Breast epithelium (tissue), 4 donors: ENCODE data around the gene NABP1. TPM values are rescaled to one million over a fixed set of nuclear protein-coding genes. Genes with fewer than 3 reads are reported as not detected.

ENCODE experiments used
- DNase-seq, 2 donors: peaks; one replicate each; pipeline ENCODE4 v3.0.0-alpha.2; 2019; ENCODE audit warnings: low spot score in 2 of 2
- H3K27ac ChIP-seq, 2 donors: fragments of 200-600 bp; sonication (generic) in 1 of 2; one replicate each; pipeline ENCODE4 v1.5.1; 2016 to 2019; ENCODE audit warnings: mild to moderate bottlenecking in 1 of 2
- H3K27me3 ChIP-seq, 2 donors: fragments of 200-600 bp; sonication (generic) in 1 of 2; one replicate each; pipeline versions ENCODE4 v1.5.1 to v1.6.0; 2017 to 2019; ENCODE audit warnings: control low read depth in 1 of 2, mild to moderate bottlenecking in 1 of 2
- H3K36me3 ChIP-seq: fragments of 200-600 bp; one replicate; pipeline ENCODE4 v1.5.1; 2019
- H3K4me1 ChIP-seq, 2 donors: fragments of 200-600 bp; sonication (generic); one replicate each; pipeline ENCODE4 v1.5.1; 2016 to 2019; ENCODE audit warnings: control low read depth in 1 of 2
- H3K4me3 ChIP-seq, 3 donors: fragments of 200-600 bp; sonication (generic); 1 replicate in 2 of 3; 2 replicates in 1 of 3; pipeline ENCODE4 v1.5.1; 2016 to 2019; ENCODE audit warnings: mild to moderate bottlenecking in 3 of 3, moderate library complexity in 2 of 3
- H3K9me3 ChIP-seq, 2 donors: fragments of 200-600 bp; sonication (generic) in 1 of 2; one replicate each; pipeline ENCODE4 v1.5.1; 2016 to 2019; ENCODE audit warnings: control low read depth in 1 of 2
- CTCF ChIP-seq, 3 donors: fragments of 450-650 bp; IDR thresholded peaks; one replicate each; pipeline ENCODE4 v1.5.1; 2016 to 2017; ENCODE audit warnings: antibody characterized with exemption in 3 of 3, mild to moderate bottlenecking in 3 of 3, moderate library complexity in 3 of 3
- POLR2A ChIP-seq: fragments of 450-650 bp; IDR thresholded peaks from one replicate; pipeline ENCODE4 v1.6.1; 2016; ENCODE audit warnings: antibody characterized with exemption, mild to moderate bottlenecking, moderate library complexity
- POLR2AphosphoS5 ChIP-seq, 3 donors: sonication (generic); formaldehyde crosslinking; IDR thresholded peaks; one replicate each; pipeline ENCODE4 v1.6.1; 2017; ENCODE audit warnings: antibody characterized with exemption in 3 of 3
- intact Hi-C: fragments of 100-400 bp; cut with DNase I; formaldehyde crosslinking; loops from one replicate; pipeline ENCODE4 v1.15.1; 2023; ENCODE audit warnings: low total_unique reads
- total RNA-seq, 3 donors: library from RNA; depleted of rRNA; stranded (reverse); fragments of >200 nt; gene quantifications; one replicate each; pipeline ENCODE4 v1.1.0, GENCODE V29; 2016

Gene NABP1
- total RNA-seq, 3 donors from 2014 or later, result 34.4 to 44.9 (median 37.8) TPM

GRCh38 chr2:191693778-191694177 is 15.8 kb downstream of the NABP1 start:
- intact Hi-C loops, result no loop called here
- TF ChIP-seq POLR2AphosphoS5 (IDR thresholded peaks at IDR 0.05) (no peak), POLR2A (no peak), CTCF (IDR thresholded peaks at IDR 0.05) (no peak)
- Histone ChIP-seq H3K27ac (no peak overlapping the region), H3K27me3 (no peaks in the 10 kb centered on the region), H3K4me1 (no peaks in the 10 kb centered on the region), H3K36me3 (no peaks in the 10 kb centered on the region), H3K4me3 (no peak overlapping the region), H3K9me3 (no peaks in the 10 kb centered on the region)
- no peak for DNase-seq

- intact Hi-C loops, result no loop called here
- Histone ChIP-seq H3K36me3 (no peaks in the 10 kb centered on the region), H3K4me1 (no peaks in the 10 kb centered on the region), H3K27me3 (no peaks in the 10 kb centered on the region), H3K9me3 (no peaks in the 10 kb centered on the region), H3K4me3 (no peak overlapping the region), H3K27ac (no peak overlapping the region)
- TF ChIP-seq POLR2A (no peak), POLR2AphosphoS5 (IDR thresholded peaks at IDR 0.05) (no peak), CTCF (IDR thresholded peaks at IDR 0.05) (no peak)
- DNase-seq, result no peak
These were observed 18.1 kb downstream of the NABP1 start for GRCh38 chr2:191696001-191696400.

GRCh38 chr2:191696966-191697365 is 19.0 kb downstream of the NABP1 start:
- TF ChIP-seq CTCF (IDR thresholded peaks at IDR 0.05) (no peak), POLR2AphosphoS5 (IDR thresholded peaks at IDR 0.05) (no peak), POLR2A (no peak)
- no peaks in the 10 kb centered on the region for H3K4me1 ChIP-seq
- no peaks in the 10 kb centered on the region for H3K36me3 ChIP-seq
- intact Hi-C loops, result no loop called here
- H3K27me3 ChIP-seq, result no peaks in the 10 kb centered on the region
- no peak for DNase-seq
- H3K27ac ChIP-seq, result no peak overlapping the region
- no peak overlapping the region for H3K4me3 ChIP-seq
- no peaks in the 10 kb centered on the region for H3K9me3 ChIP-seq

GRCh38 chr2:191697870-191698269 is 19.9 kb downstream of the NABP1 start:
- Histone ChIP-seq H3K27me3 (no peaks in the 10 kb centered on the region), H3K27ac (no peak overlapping the region), H3K36me3 (no peaks in the 10 kb centered on the region), H3K4me1 (no peaks in the 10 kb centered on the region), H3K4me3 (no peak overlapping the region), H3K9me3 (no peaks in the 10 kb centered on the region)
- TF ChIP-seq POLR2AphosphoS5 (IDR thresholded peaks at IDR 0.05), result no peak
- TF ChIP-seq POLR2A, result no peak
- no peak for TF ChIP-seq CTCF (IDR thresholded peaks at IDR 0.05)
- DNase-seq, result no peak
- intact Hi-C loops, result no loop called here

- TF ChIP-seq CTCF (IDR thresholded peaks at IDR 0.05), result no peak
- no peak for TF ChIP-seq POLR2A
- no peak for TF ChIP-seq POLR2AphosphoS5 (IDR thresholded peaks at IDR 0.05)
- no peak for DNase-seq
These were observed 21.5 kb downstream of the NABP1 start for GRCh38 chr2:191699341-191699945.

More at GRCh38 chr2:191699341-191699945, 21.5 kb downstream of the NABP1 start:
- H3K4me3 ChIP-seq, result no peak overlapping the region
- no peaks in the 10 kb centered on the region for H3K36me3 ChIP-seq
- no peaks in the 10 kb centered on the region for H3K9me3 ChIP-seq
- H3K27me3 ChIP-seq, result no peaks in the 10 kb centered on the region
- intact Hi-C loops, result no loop called here
- H3K4me1 ChIP-seq, result no peaks in the 10 kb centered on the region
- H3K27ac ChIP-seq, result no peak overlapping the region
